Measurements from ENCODE around the gene CERKL. TPM values are rescaled to one million over a fixed set of nuclear protein-coding genes. Genes with fewer than 3 reads are reported as not detected.

CERKL gene
- total RNA-seq, 1 experiment from 2014 or later: 0.23 TPM

GRCh38 chr2:181500201-181500600 is 156.7 kb downstream of the CERKL start:
- CTCF ChIA-PET: no interaction called here
- no peak for TF ChIP-seq CTCF (IDR thresholded peaks at IDR 0.05; ENCODE audit: unreplicated experiment)
- intact Hi-C loops (cut with micrococcal nuclease): no loop called here

GRCh38 chr2:181499231-181499630 is 157.7 kb downstream of the CERKL start:
- BruUV-seq (replicated peaks): no TSS peak
- H3K4me1 Mint-ChIP-seq (ENCODE audit: insufficient read depth, unreplicated experiment): no peaks in the 10 kb centered on the region
- no peak overlapping the region for H3K27ac Mint-ChIP-seq (ENCODE audit: low read depth, unreplicated experiment)
- POLR2A ChIA-PET: interaction anchor here (0.7 kb wide), 1 partner anchor 14 kb away, joined by 3 read pairs; no protein-coding TSS in a partner anchor
- CTCF ChIA-PET: no interaction called here
- no peaks in the 10 kb centered on the region for H3K36me3 Mint-ChIP-seq (ENCODE audit: insufficient read depth, unreplicated experiment)
- TF ChIP-seq CTCF (IDR thresholded peaks at IDR 0.05; ENCODE audit: unreplicated experiment): no peak
- no peaks in the 10 kb centered on the region for H3K27me3 Mint-ChIP-seq (ENCODE audit: insufficient read depth, unreplicated experiment)
- no peak overlapping the region for H3K4me3 Mint-ChIP-seq (ENCODE audit: unreplicated experiment)
- no peaks in the 10 kb centered on the region for H3K9me3 Mint-ChIP-seq (ENCODE audit: unreplicated experiment)
- intact Hi-C loops (cut with micrococcal nuclease): no loop called here
- DNase-seq (ENCODE audit: unreplicated experiment): no peak

More at GRCh38 chr2:181500201-181500600, 156.7 kb downstream of the CERKL start:
- Mint-ChIP-seq H3K27me3 (ENCODE audit: insufficient read depth, unreplicated experiment) (no peaks in the 10 kb centered on the region), H3K4me1 (ENCODE audit: insufficient read depth, unreplicated experiment) (no peaks in the 10 kb centered on the region), H3K36me3 (ENCODE audit: insufficient read depth, unreplicated experiment) (no peaks in the 10 kb centered on the region), H3K4me3 (ENCODE audit: unreplicated experiment) (no peak overlapping the region), H3K27ac (ENCODE audit: low read depth, unreplicated experiment) (no peak overlapping the region), H3K9me3 (ENCODE audit: unreplicated experiment) (no peaks in the 10 kb centered on the region)
- no TSS peak for BruUV-seq (replicated peaks)
- DNase-seq (ENCODE audit: unreplicated experiment): no peak
- POLR2A ChIA-PET: no interaction called here

Other genes with a start within 250 kb of the CERKL start
- 0.19 and 0.42 TPM in 2 replicates for gene ITGA4, start 199.7 kb downstream of the CERKL start, total RNA-seq (2022)
- not detected in 2 replicates for gene NEUROD1, start 23.4 kb upstream of the CERKL start, total RNA-seq (2022)
- gene ITPRID2, start 234.6 kb upstream of the CERKL start, total RNA-seq (2022): 108 and 114 TPM in 2 replicates